GM12801 (cell line): Measurements from ENCODE around the gene ATXN7L2.

Experiments used
- CTCF ChIP-seq: IDR thresholded peaks from one replicate; pipeline ENCODE4 v1.5.1; 2011; ENCODE audit warnings: control low read depth; ENCODE audit not compliant: insufficient read length; ENCODE audit errors: extremely low read depth

The ATXN7L2 gene

GRCh38 chr1:109531826-109532364 lies 48.2 kb downstream of the ATXN7L2 start:
- no peak for TF ChIP-seq CTCF

GRCh38 chr1:109532365-109533136 lies 48.8 kb downstream of the ATXN7L2 start:
- TF ChIP-seq CTCF, result no peak

- no peak for TF ChIP-seq CTCF
These were observed 50.7 kb downstream of the ATXN7L2 start for GRCh38 chr1:109534307-109534858.

- TF ChIP-seq CTCF, result no peak
These were observed 51.8 kb downstream of the ATXN7L2 start for GRCh38 chr1:109535481-109535880.

GRCh38 chr1:109535971-109536491 lies 52.3 kb downstream of the ATXN7L2 start:
- no peak for TF ChIP-seq CTCF

GRCh38 chr1:109537450-109538178 lies 53.9 kb downstream of the ATXN7L2 start:
- no peak for TF ChIP-seq CTCF

- TF ChIP-seq CTCF, result no peak
These were observed 55.3 kb downstream of the ATXN7L2 start for GRCh38 chr1:109538827-109539555.
